Measurements from ENCODE around the gene SPECC1. TPM values are rescaled to one million over a fixed set of nuclear protein-coding genes. Genes with fewer than 3 reads are reported as not detected.
A peak's percentile ranks its signal among the peaks of the same experiment; 100 is the strongest.

Gene SPECC1
- total and polyA plus RNA-seq, 9 of the 15 experiments (the other 6 are each of a cell fraction or from before 2014, with no cell fraction given): 2.4 to 19.6 (median 14.7) TPM

- TF ChIP-seq, protein P1, sequence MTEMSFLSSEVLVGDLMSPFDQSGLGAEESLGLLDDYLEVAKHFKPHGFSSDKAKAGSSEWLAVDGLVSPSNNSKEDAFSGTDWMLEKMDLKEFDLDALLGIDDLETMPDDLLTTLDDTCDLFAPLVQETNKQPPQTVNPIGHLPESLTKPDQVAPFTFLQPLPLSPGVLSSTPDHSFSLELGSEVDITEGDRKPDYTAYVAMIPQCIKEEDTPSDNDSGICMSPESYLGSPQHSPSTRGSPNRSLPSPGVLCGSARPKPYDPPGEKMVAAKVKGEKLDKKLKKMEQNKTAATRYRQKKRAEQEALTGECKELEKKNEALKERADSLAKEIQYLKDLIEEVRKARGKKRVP (CRISPR knock-in tag; IDR thresholded peaks at IDR 0.05): no peak
- TF ChIP-seq KLF10 (CRISPR knock-in tag; IDR thresholded peaks at IDR 0.05) (no peak), SIN3A (IDR thresholded peaks at IDR 0.05; ENCODE audit: borderline replicate concordance in 2 of 2, control insufficient read depth in 1 of 2, low read depth in 2 of 2, low read length in 2 of 2) (no peak), TEAD4 (IDR thresholded peaks at IDR 0.05; ENCODE audit: low read length) (peak; percentile 90), TEAD4 (CRISPR knock-in tag; IDR thresholded peaks at IDR 0.05; ENCODE audit: borderline replicate concordance) (no peak), JUNB (CRISPR knock-in tag; conservative IDR thresholded peaks at IDR 0.05) (no peak), ZNF592 (IDR thresholded peaks at IDR 0.05) (no peak), NFE2L1 (tag; IDR thresholded peaks at IDR 0.05; ENCODE audit: borderline replicate concordance, low read depth) (no peak), ZNF354B (CRISPR knock-in tag; IDR thresholded peaks at IDR 0.05) (no peak), CBFA2T2 (conservative IDR thresholded peaks at IDR 0.05) (peak; percentile 76), ZBTB12 (CRISPR knock-in tag; IDR thresholded peaks at IDR 0.05) (no peak), IRF2 (CRISPR knock-in tag; IDR thresholded peaks at IDR 0.05) (no peak), ZNF76 (CRISPR knock-in tag; IDR thresholded peaks at IDR 0.05; ENCODE audit: borderline replicate concordance) (no peak), U2AF2 (optimal IDR thresholded peaks at IDR 0.05; ENCODE audit: low read depth, low read length) (no peak), ZNF23 (CRISPR knock-in tag; IDR thresholded peaks at IDR 0.05) (no peak)
- TF ChIP-seq, protein P2, sequence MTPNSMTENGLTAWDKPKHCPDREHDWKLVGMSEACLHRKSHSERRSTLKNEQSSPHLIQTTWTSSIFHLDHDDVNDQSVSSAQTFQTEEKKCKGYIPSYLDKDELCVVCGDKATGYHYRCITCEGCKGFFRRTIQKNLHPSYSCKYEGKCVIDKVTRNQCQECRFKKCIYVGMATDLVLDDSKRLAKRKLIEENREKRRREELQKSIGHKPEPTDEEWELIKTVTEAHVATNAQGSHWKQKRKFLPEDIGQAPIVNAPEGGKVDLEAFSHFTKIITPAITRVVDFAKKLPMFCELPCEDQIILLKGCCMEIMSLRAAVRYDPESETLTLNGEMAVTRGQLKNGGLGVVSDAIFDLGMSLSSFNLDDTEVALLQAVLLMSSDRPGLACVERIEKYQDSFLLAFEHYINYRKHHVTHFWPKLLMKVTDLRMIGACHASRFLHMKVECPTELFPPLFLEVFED (CRISPR knock-in tag; conservative IDR thresholded peaks at IDR 0.05): no peak
- TF ChIP-seq, protein P3, sequence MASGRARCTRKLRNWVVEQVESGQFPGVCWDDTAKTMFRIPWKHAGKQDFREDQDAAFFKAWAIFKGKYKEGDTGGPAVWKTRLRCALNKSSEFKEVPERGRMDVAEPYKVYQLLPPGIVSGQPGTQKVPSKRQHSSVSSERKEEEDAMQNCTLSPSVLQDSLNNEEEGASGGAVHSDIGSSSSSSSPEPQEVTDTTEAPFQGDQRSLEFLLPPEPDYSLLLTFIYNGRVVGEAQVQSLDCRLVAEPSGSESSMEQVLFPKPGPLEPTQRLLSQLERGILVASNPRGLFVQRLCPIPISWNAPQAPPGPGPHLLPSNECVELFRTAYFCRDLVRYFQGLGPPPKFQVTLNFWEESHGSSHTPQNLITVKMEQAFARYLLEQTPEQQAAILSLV (tag; IDR thresholded peaks at IDR 0.05): no peak
- TF ChIP-seq, protein P4, sequence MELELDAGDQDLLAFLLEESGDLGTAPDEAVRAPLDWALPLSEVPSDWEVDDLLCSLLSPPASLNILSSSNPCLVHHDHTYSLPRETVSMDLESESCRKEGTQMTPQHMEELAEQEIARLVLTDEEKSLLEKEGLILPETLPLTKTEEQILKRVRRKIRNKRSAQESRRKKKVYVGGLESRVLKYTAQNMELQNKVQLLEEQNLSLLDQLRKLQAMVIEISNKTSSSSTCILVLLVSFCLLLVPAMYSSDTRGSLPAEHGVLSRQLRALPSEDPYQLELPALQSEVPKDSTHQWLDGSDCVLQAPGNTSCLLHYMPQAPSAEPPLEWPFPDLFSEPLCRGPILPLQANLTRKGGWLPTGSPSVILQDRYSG (tag; conservative IDR thresholded peaks at IDR 0.05; ENCODE audit: low read depth): no peak
These were observed 198.3 kb downstream of the SPECC1 start (continued) for GRCh38 chr17:20207262-20207985.
